HCT116 (cell line): Measurements from ENCODE around the gene KIAA1614. TPM values are rescaled to one million over a fixed set of nuclear protein-coding genes. Genes with fewer than 3 reads are reported as not detected.

ENCODE experiments used
- ATAC-seq: fragments of 200-7000 bp; cut with Tn5 transposase; 2 replicates; pipeline ENCODE4 v1.9.1; 2020; ENCODE audit warnings: mild to moderate bottlenecking, moderate library complexity
- BruUV-seq: library from RNA; stranded (reverse); fragments of 400-500 nt; replicated peaks from 2 replicates; lab custom pipeline; 2021; lab: Mats Ljungman, UMichigan
- CTCF ChIA-PET: fragments of 300-600 bp; sonication (Branson Sonifier 250); formaldehyde crosslinking; loops from one replicate; lab custom pipeline; 2021; ENCODE audit warnings: antibody characterized with exemption; lab: Charles Lee
- POLR2A ChIA-PET: fragments of 300-600, 350-600 bp; sonication (Branson Sonifier 250); formaldehyde crosslinking; loops from one replicate; lab custom pipeline; 2021; ENCODE audit warnings: antibody characterized with exemption; lab: Charles Lee
- RAD21 ChIA-PET, 2 experiments: fragments of 300-600 bp; sonication (Branson Sonifier 250); formaldehyde crosslinking; loops; one replicate each; lab custom pipeline; 2023; ENCODE audit warnings: low total read pairs in 2 of 2; ENCODE audit not compliant: uncharacterized antibody in 2 of 2, unreplicated experiment in 2 of 2, low non-redundant PET in 1 of 2; lab: Charles Lee
- DNase-seq: peaks from one replicate; pipeline ENCODE4 v3.0.0-alpha.2; 2010; ENCODE audit warnings: low read depth, low spot score
- H2AFZ ChIP-seq: fragments of 200-600 bp; shearing (Covaris generic), sonication (generic); 2 replicates; pipeline ENCODE4 v1.6.1; 2017; ENCODE audit warnings: low read depth, mixed run types, mixed read lengths, antibody characterized with exemption, low read length; ENCODE audit not compliant: poor library complexity, severe bottlenecking
- H3K27ac ChIP-seq: 2 replicates; pipeline ENCODE4 v1.5.1; 2012; ENCODE audit warnings: low read depth, low read length
- H3K27me3 ChIP-seq: fragments of 200-600 bp; sonication (generic); 2 replicates; pipeline ENCODE4 v1.6.1; 2016; ENCODE audit warnings: mixed run types, low read length, mixed read lengths; ENCODE audit not compliant: insufficient read depth
- H3K36me3 ChIP-seq, 2 experiments: fragments of 200-500 bp in 1 of 2; fragments of 200-600 bp in 1 of 2; sonication (Bioruptor generic) in 1 of 2; sonication (generic) in 1 of 2; 2 replicates each; pipeline versions ENCODE4 v1.5.1 to v1.6.1; 2014 to 2016; ENCODE audit warnings: low read length in 2 of 2, inconsistent platforms in 1 of 2, mixed read lengths in 1 of 2, mixed run types in 1 of 2; ENCODE audit not compliant: insufficient read depth in 2 of 2, control insufficient read depth in 1 of 2
- H3K4me1 ChIP-seq, 2 experiments: fragments of 200-600 bp in 1 of 2; sonication (generic) in 1 of 2; 2 replicates each; pipeline versions ENCODE4 v1.5.1 to v1.6.1; 2012 to 2017; ENCODE audit warnings: low read length in 2 of 2, inconsistent platforms in 1 of 2, mild to moderate bottlenecking in 1 of 2, mixed read lengths in 1 of 2, mixed run types in 1 of 2, moderate library complexity in 1 of 2; ENCODE audit not compliant: insufficient read depth in 2 of 2, control insufficient read depth in 1 of 2
- H3K4me2 ChIP-seq: fragments of 200-600 bp; sonication (generic); 2 replicates; pipeline ENCODE4 v1.6.1; 2017; ENCODE audit warnings: mixed run types, low read length, mixed read lengths
- H3K4me3 ChIP-seq, 2 experiments: fragments of 200-600 bp in 1 of 2; sonication (generic) in 1 of 2; replicated peaks in 1 of 2; 2 replicates each; pipeline ENCODE4 v1.5.1; 2011 to 2016; ENCODE audit warnings: low read length in 2 of 2, control low read depth in 1 of 2, low read depth in 1 of 2, mild to moderate bottlenecking in 1 of 2, mixed read lengths in 1 of 2, mixed run types in 1 of 2
- H3K79me2 ChIP-seq: fragments of 200-600 bp; sonication (generic); 2 replicates; pipeline ENCODE4 v1.6.1; 2017; ENCODE audit warnings: mild to moderate bottlenecking, mixed run types, low read length, moderate library complexity, mixed read lengths; ENCODE audit not compliant: insufficient read depth
- H3K9ac ChIP-seq: fragments of 200-600 bp; sonication (generic); 2 replicates; pipeline ENCODE4 v1.6.1; 2016; ENCODE audit warnings: low read length, mixed read lengths
- H3K9me2 ChIP-seq: fragments of 200-600 bp; sonication (generic), shearing (Covaris generic); 2 replicates; pipeline ENCODE4 v1.6.1; 2017; ENCODE audit warnings: mixed run types, mild to moderate bottlenecking, moderate library complexity; ENCODE audit not compliant: insufficient read depth
- H3K9me3 ChIP-seq, 2 experiments: fragments of 200-500 bp in 1 of 2; fragments of 200-600 bp in 1 of 2; sonication (Bioruptor generic) in 1 of 2; sonication (generic) in 1 of 2; 2 replicates each; pipeline ENCODE4 v1.6.1; 2014 to 2017; ENCODE audit warnings: low read length in 2 of 2, mixed read lengths in 2 of 2, inconsistent platforms in 1 of 2, low read depth in 1 of 2, mild to moderate bottlenecking in 1 of 2, mixed run types in 1 of 2, moderate library complexity in 1 of 2; ENCODE audit not compliant: control insufficient read depth in 1 of 2, insufficient read depth in 1 of 2
- H4K20me1 ChIP-seq: fragments of 200-600 bp; sonication (generic), shearing (Covaris generic); 2 replicates; pipeline ENCODE4 v1.6.1; 2017; ENCODE audit warnings: mixed run types, mild to moderate bottlenecking, moderate library complexity; ENCODE audit not compliant: insufficient read depth
- ATF3 ChIP-seq: IDR thresholded peaks from 2 replicates; pipeline ENCODE4 v1.6.1; 2012
- CTCF ChIP-seq, 3 experiments: fragments of 200-600 bp in 1 of 3; sonication (generic) in 1 of 3; IDR thresholded peaks in 2 of 3; conservative IDR thresholded peaks in 1 of 3; 2 replicates each; pipeline ENCODE4 v1.5.1; 2012 to 2017; ENCODE audit warnings: low read depth in 2 of 3, low read length in 2 of 3, antibody characterized with exemption in 1 of 3, borderline replicate concordance in 1 of 3, control low read depth in 1 of 3, mild to moderate bottlenecking in 1 of 3, mixed read lengths in 1 of 3, mixed run types in 1 of 3, moderate library complexity in 1 of 3; ENCODE audit not compliant: insufficient read depth in 1 of 3
- EGR1 ChIP-seq: IDR thresholded peaks from 2 replicates; pipeline ENCODE4 v1.6.1; 2012; ENCODE audit warnings: low read depth
- ELF1 ChIP-seq: IDR thresholded peaks from 2 replicates; pipeline ENCODE4 v1.6.1; 2012; ENCODE audit warnings: low read depth, borderline replicate concordance
- JUND ChIP-seq: IDR thresholded peaks from 2 replicates; pipeline ENCODE4 v1.6.1; 2012
- MAX ChIP-seq: IDR thresholded peaks from 2 replicates; pipeline ENCODE4 v1.6.1; 2012
- POLR2A ChIP-seq: IDR thresholded peaks from 2 replicates; pipeline ENCODE4 v1.7.0; 2011; ENCODE audit warnings: borderline replicate concordance; ENCODE audit not compliant: insufficient read depth, insufficient read length; ENCODE audit errors: extremely low read depth
- REST ChIP-seq: IDR thresholded peaks from 2 replicates; pipeline ENCODE4 v1.6.1; 2012; ENCODE audit warnings: low read depth
- TCF7L2 ChIP-seq: IDR thresholded peaks from 2 replicates; pipeline ENCODE4 v1.7.0; 2011; ENCODE audit warnings: borderline replicate concordance, inconsistent platforms; ENCODE audit not compliant: insufficient read depth, insufficient read length; ENCODE audit errors: extremely low read depth
- intact Hi-C: fragments of 100-400 bp; cut with micrococcal nuclease; formaldehyde crosslinking; loops from 2 replicates; pipeline ENCODE4 v1.10.0; 2022
- total RNA-seq: library from RNA; stranded (reverse); gene quantifications from one replicate; pipeline ENCODE4 v1.2.1, GENCODE V29; 2021; ENCODE audit not compliant: unreplicated experiment
- TF ChIP-seq, protein P1 (sequence below): IDR thresholded peaks from 2 replicates; pipeline ENCODE4 v1.6.1; 2011; ENCODE audit warnings: mild to moderate bottlenecking, low read length, moderate library complexity; ENCODE audit not compliant: insufficient replicate concordance; ENCODE audit errors: extremely low read depth

The KIAA1614 gene
- total RNA-seq, 1 experiment from 2014 or later: 0.25 TPM

DNA sequence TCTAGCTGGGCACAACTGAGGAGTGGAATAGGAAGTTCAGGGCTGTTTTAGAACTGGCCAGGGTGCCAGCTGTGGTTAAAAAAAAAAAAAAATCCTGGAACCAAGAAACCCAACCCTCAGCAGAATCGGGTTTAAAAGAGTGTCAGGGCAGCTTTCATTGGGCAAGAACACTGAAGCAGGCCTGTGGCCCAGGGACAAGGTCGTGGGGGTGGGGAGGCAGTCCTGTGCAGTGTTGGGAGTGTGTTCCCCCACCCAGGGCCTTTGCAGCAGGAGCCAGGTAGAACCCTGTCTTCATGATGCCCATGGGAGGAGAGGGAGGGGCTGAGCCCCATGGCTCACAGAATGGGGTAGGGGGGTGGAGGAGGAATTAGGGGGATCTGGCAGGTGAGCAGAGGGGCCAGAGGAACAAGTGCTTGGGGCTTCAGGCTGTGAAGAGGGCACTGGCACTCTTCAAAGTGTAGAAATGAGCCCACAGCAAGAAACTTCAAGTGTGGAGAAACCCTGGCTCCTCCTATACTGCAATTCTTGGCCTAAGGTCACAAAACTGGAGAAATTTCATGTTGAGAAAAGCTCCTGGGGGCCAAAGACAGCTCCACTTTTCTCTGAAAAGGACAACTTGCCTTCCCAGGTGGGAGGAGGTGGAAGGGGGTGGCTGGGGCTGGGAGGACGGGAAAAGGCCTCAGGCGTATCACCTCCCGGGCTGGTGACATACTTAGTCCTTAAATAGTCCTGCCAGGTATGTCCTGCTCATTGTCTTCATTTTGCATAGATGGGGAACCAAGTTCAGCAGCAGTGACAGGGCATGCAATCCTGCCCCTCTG, 39.3 kb downstream of the KIAA1614 start (continued):
- TF ChIP-seq, protein P1, sequence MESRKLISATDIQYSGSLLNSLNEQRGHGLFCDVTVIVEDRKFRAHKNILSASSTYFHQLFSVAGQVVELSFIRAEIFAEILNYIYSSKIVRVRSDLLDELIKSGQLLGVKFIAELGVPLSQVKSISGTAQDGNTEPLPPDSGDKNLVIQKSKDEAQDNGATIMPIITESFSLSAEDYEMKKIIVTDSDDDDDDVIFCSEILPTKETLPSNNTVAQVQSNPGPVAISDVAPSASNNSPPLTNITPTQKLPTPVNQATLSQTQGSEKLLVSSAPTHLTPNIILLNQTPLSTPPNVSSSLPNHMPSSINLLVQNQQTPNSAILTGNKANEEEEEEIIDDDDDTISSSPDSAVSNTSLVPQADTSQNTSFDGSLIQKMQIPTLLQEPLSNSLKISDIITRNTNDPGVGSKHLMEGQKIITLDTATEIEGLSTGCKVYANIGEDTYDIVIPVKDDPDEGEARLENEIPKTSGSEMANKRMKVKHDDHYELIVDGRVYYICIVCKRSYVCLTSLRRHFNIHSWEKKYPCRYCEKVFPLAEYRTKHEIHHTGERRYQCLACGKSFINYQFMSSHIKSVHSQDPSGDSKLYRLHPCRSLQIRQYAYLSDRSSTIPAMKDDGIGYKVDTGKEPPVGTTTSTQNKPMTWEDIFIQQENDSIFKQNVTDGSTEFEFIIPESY: no peak
- no peak for TF ChIP-seq JUND
- no peak for TF ChIP-seq POLR2A

GRCh38 chr1:180952657-180953013, 39.9 kb downstream of the KIAA1614 start:
- ChIA-PET RAD21 (no interaction called here), CTCF (no interaction called here), POLR2A (no interaction called here)
- TF ChIP-seq POLR2A: no peak
- no peak for TF ChIP-seq TCF7L2
- TF ChIP-seq ATF3: no peak
- TF ChIP-seq CTCF (IDR thresholded peaks at IDR 0.05 in 2 of 3, conservative IDR thresholded peaks at IDR 0.05 in 1 of 3; ENCODE audit: borderline replicate concordance in 1 of 3, insufficient read depth in 1 of 3, low read depth in 2 of 3, low read length in 2 of 3): no peak
- TF ChIP-seq MAX: no peak
- TF ChIP-seq ELF1: no peak
- TF ChIP-seq EGR1: no peak
- TF ChIP-seq REST: no peak
- H4K20me1 ChIP-seq: no peaks in the 10 kb centered on the region
- H3K27ac ChIP-seq: no peak overlapping the region
- no peak overlapping the region for H3K9ac ChIP-seq
- no peak for ATAC-seq
- H2AFZ ChIP-seq: no peak overlapping the region
- no peak overlapping the region for H3K4me3 ChIP-seq
- no peaks in the 10 kb centered on the region for H3K27me3 ChIP-seq
- no peaks in the 10 kb centered on the region for H3K9me3 ChIP-seq
- no peaks in the 10 kb centered on the region for H3K4me1 ChIP-seq
- peaks cover 0 to 4% of the 10 kb centered on the region in 2 experiments; a peak in 1 of 4 replicates for H3K36me3 ChIP-seq
- H3K79me2 ChIP-seq: no peaks in the 10 kb centered on the region
- no peak overlapping the region for H3K4me2 ChIP-seq
- DNase-seq: no peak
- no TSS peak for BruUV-seq
- intact Hi-C loops: no loop called here
- H3K9me2 ChIP-seq: no peaks in the 10 kb centered on the region
